ENCODE measurements around the gene MIER2. TPM values are rescaled to one million over a fixed set of nuclear protein-coding genes. Genes with fewer than 3 reads are reported as not detected.
A peak's percentile ranks its signal among the peaks of the same experiment; 100 is the strongest.

Gene MIER2
- total and polyA plus RNA-seq, 10 donors, result 19.2 to 66.5 (median 30.7) TPM

DNA sequence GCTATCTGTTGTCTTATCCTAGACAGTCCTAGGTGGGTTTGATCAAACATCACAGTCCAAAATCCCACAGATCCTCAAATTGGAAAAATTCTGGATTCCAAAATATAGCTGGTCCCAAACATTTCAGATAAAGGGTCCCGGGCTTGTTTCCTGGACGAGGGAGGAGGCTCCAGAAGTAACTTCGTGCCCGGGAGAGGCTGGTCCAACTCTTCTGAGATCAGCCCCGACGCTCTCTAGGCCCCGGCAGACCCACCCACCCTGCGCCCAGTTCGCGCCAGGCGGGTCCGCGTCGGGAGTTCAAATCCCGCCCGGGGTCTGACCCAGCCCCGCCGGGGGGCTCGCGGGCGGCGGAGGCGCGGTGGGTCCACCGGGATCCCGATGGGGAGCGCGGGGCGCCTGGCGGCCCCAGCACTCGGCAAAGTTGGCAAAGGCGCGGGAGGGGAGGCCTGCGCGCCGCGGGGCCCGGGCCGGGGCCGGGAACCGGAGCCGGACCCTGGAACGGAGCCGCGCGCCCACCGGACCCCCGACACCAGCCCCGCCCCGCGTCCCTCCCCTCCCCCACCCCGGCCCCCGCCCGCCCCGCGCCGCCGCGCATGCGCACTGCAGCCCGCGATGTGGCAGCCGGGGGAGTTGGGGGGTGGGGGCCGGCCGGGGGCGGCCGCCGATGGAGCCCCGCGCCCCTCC, 513 bp downstream of the MIER2 start:
- H3K27ac ChIP-seq, result peak overlapping the region; percentile 44 to 87 (median 75)
- DNase-seq, result peak; percentile 79
- intact Hi-C loops (cut with DNase I; ENCODE audit: low total_unique reads), result no loop called here

DNA sequence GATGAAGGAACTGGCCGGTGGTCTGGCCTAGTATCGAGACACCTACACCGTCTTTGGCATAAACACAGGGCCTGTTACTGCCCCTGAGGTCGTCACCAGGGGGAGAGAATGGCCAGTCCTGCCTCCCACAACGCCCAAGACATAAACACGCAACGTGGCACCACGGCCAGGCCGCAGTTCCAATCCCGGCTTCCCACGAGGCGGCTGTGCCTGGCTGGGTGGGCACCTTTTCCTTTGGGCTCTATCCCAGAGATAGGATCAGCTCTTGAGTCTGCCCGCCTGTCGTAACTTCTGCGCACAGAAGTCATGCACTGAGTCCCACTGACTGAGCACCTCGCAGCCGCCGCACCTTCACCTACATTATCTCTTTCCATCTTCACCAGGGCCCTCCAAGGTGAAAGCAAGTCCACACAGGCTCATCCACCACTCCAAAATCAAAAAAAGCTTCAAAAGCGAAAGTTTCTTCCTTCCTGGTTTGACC, 1.1 kb downstream of the MIER2 start:
- H3K27me3 ChIP-seq (replicated peaks in 1 of 7), result peaks cover 0 to 11% (median 0%) of the 10 kb centered on the region in 7 donors
- peak overlapping the region; percentile 44 to 87 (median 75) for H3K27ac ChIP-seq
- peaks cover 16 to 63% (median 57%) of the 10 kb centered on the region in 6 donors for H3K4me1 ChIP-seq
- 61 to 78% (median 74%) methylated on average over 18 to 19 of the region's 19 CpGs for WGBS, 5 donors
- DNase-seq, result peak; percentile 71
- intact Hi-C loops (cut with DNase I; ENCODE audit: low total_unique reads), result no loop called here
- no peaks in the 10 kb centered on the region for H3K9me3 ChIP-seq
- H3K4me3 ChIP-seq, result peak overlapping the region; percentile 49 to 95 (median 73)
- TF ChIP-seq POLR2AphosphoS5 (IDR thresholded peaks at IDR 0.05) (no peak), POLR2A (IDR thresholded peaks at IDR 0.05) (no peak), CTCF (IDR thresholded peaks at IDR 0.05 in 8 of 11, conservative IDR thresholded peaks at IDR 0.05 in 3 of 11) (no peak)
- H3K36me3 ChIP-seq, result peaks cover 0 to 7% (median 0%) of the 10 kb centered on the region in 6 donors

More for the DNA sequence above, 513 bp downstream of the MIER2 start:
- Histone ChIP-seq H3K36me3 (peaks cover 0 to 7% (median 0%) of the 10 kb centered on the region in 6 donors), H3K9me3 (no peaks in the 10 kb centered on the region), H3K4me1 (peaks cover 14 to 57% (median 52%) of the 10 kb centered on the region in 6 donors), H3K27me3 (replicated peaks in 1 of 7) (peaks cover 0 to 11% (median 0%) of the 10 kb centered on the region in 7 donors), H3K4me3 (peak overlapping the region; percentile 49 to 95 (median 73))
- WGBS, 5 donors, result 0 to 1% (median 0%) methylated on average over 15 to 56 of the region's 70 CpGs
- TF ChIP-seq CTCF (IDR thresholded peaks at IDR 0.05 in 8 of 11, conservative IDR thresholded peaks at IDR 0.05 in 3 of 11) (no peak), POLR2A (IDR thresholded peaks at IDR 0.05) (no peak), POLR2AphosphoS5 (IDR thresholded peaks at IDR 0.05) (no peak)

DNA sequence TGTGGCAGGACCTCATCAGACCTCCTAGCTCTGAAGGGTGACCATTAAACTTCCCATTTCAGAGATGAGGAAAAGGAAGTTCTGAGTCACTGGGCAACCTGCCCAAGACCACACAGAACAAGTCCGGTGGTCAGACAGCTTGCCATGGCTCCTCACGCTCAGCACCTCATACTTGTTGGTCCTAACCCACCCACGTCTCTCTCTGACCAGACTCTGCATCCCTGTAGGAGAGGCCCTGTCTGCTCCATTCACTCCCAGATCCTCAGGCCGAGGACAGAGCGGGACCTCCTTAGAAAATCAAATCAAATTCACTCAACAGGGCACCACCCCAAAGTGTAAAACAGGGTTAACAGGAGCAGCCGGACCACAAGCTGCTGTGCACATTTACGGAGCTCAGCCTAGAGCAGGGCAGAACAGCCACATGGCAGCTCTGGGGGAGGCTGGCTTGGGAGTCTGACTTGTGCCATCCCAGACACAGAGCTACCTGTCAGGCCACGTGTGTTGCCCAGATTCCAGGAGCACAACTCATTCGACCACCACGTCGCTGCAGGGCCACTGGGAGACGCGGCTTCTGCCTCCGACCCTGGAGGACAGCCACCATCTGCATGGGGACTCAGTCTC, 1.7 kb downstream of the MIER2 start:
- TF ChIP-seq CTCF (IDR thresholded peaks at IDR 0.05 in 8 of 11, conservative IDR thresholded peaks at IDR 0.05 in 3 of 11), result no peak
- peak; percentile 8 to 80 (median 44) for TF ChIP-seq POLR2AphosphoS5 (IDR thresholded peaks at IDR 0.05)
- Histone ChIP-seq H3K9me3 (no peaks in the 10 kb centered on the region), H3K4me3 (peak overlapping the region; percentile 49 to 95 (median 73)), H3K4me1 (peaks cover 20 to 67% (median 61%) of the 10 kb centered on the region in 6 donors), H3K27me3 (replicated peaks in 1 of 7) (peaks cover 0 to 11% (median 0%) of the 10 kb centered on the region in 7 donors), H3K27ac (peak overlapping the region in 7 of 8 donors; percentile 44 to 87 (median 78)), H3K36me3 (peaks cover 0 to 7% (median 0%) of the 10 kb centered on the region in 6 donors)
- DNase-seq, result peak; percentile 76
- WGBS, 5 donors, result 55 to 66% (median 64%) methylated on average over 11 to 14 of the region's 14 CpGs
- intact Hi-C loops (cut with DNase I; ENCODE audit: low total_unique reads), result no loop called here

- TF ChIP-seq POLR2A (IDR thresholded peaks at IDR 0.05), result no peak
- TF ChIP-seq CTCF (IDR thresholded peaks at IDR 0.05 in 8 of 11, conservative IDR thresholded peaks at IDR 0.05 in 3 of 11), result no peak
- TF ChIP-seq POLR2AphosphoS5 (IDR thresholded peaks at IDR 0.05), result no peak
- Histone ChIP-seq H3K9me3 (no peaks in the 10 kb centered on the region), H3K27ac (peak overlapping the region in 6 of 8 donors; percentile 66 to 87 (median 81)), H3K4me3 (peak overlapping the region in 3 of 8 donors; percentile 72 to 95 (median 73)), H3K27me3 (replicated peaks in 1 of 7) (peaks cover 0 to 11% (median 0%) of the 10 kb centered on the region in 7 donors), H3K4me1 (peaks cover 20 to 67% (median 62%) of the 10 kb centered on the region in 6 donors), H3K36me3 (peaks cover 0 to 7% (median 0%) of the 10 kb centered on the region in 6 donors)
- intact Hi-C loops (cut with DNase I; ENCODE audit: low total_unique reads), result no loop called here
- no peak for DNase-seq
- 87 to 94% (median 90%) methylated on average over 10 of the region's 10 CpGs for WGBS, 5 donors
Observed at GRCh38 chr19:342128-342455, 2.5 kb downstream of the MIER2 start.
